Esophagus squamous epithelium (tissue), 5 donors: ENCODE measurements around the gene STK4. TPM values are rescaled to one million over a fixed set of nuclear protein-coding genes. Genes with fewer than 3 reads are reported as not detected.
A peak's percentile ranks its signal among the peaks of the same experiment; 100 is the strongest.

Experiments used
- DNase-seq: peaks from one replicate; lab custom pipeline; 2025; lab: John Stamatoyannopoulos, UW
- H3K27ac ChIP-seq, 4 donors: fragments of 200-600 bp; sonication (generic); one replicate each; pipeline ENCODE4 v1.5.1; 2016 to 2019; ENCODE audit warnings: mild to moderate bottlenecking in 1 of 4
- H3K27me3 ChIP-seq, 4 donors: fragments of 200-600 bp; sonication (generic); 1 replicate in 3 of 4; 2 replicates in 1 of 4; pipeline versions ENCODE4 v1.5.1 to v1.6.0; 2017 to 2021; ENCODE audit warnings: antibody characterized with exemption in 1 of 4
- H3K36me3 ChIP-seq, 3 donors: fragments of 200-600 bp; sonication (generic); one replicate each; pipeline ENCODE4 v1.5.1; 2016 to 2019
- H3K4me1 ChIP-seq, 3 donors: fragments of 200-600 bp; sonication (generic); one replicate each; pipeline ENCODE4 v1.5.1; 2017 to 2019
- H3K4me3 ChIP-seq, 4 donors: fragments of 200-600 bp; sonication (generic); 1 replicate in 3 of 4; 2 replicates in 1 of 4; pipeline ENCODE4 v1.5.1; 2016 to 2019; ENCODE audit warnings: mild to moderate bottlenecking in 2 of 4, moderate library complexity in 1 of 4
- H3K9me3 ChIP-seq, 3 donors: fragments of 200-600 bp; sonication (generic); one replicate each; pipeline ENCODE4 v1.5.1; 2016 to 2019
- CTCF ChIP-seq, 6 experiments: fragments of 450-650 bp in 4 of 6; fragments of 200-600 bp in 2 of 6; sonication (generic) in 2 of 6; IDR thresholded peaks; one replicate each; pipeline ENCODE4 v1.5.1; 2016 to 2019; ENCODE audit warnings: antibody characterized with exemption in 6 of 6, mild to moderate bottlenecking in 4 of 6, moderate library complexity in 4 of 6
- POLR2A ChIP-seq, 4 donors: fragments of 450-650 bp; IDR thresholded peaks; one replicate each; pipeline ENCODE4 v1.6.1; 2017; ENCODE audit warnings: antibody characterized with exemption in 4 of 4, mild to moderate bottlenecking in 4 of 4, moderate library complexity in 3 of 4
- WGBS, 2 donors: methylation state at CpG; one replicate each; pipeline ENCODE4 v1.1.5; 2018; 5-methylcytosine and 5-hydroxymethylcytosine counted together
- intact Hi-C: fragments of 100-400 bp; cut with DNase I; formaldehyde crosslinking; loops from one replicate; pipeline ENCODE4 v1.15.0; 2022
- total RNA-seq, 4 donors: library from RNA; depleted of rRNA; stranded (reverse); fragments of >200 nt; gene quantifications; one replicate each; pipeline ENCODE4 v1.1.0, GENCODE V29; 2016
- donor health status: DM: yes; HTN: yes; CAD: no.

Gene STK4
- total RNA-seq = 10 to 100 TPM; 14.6 to 29.8 (median 17.6) TPM

- H3K4me3 ChIP-seq = peak within 1 kb of the TSS; percentile 79 to 96 (median 84)
- TF ChIP-seq POLR2A (IDR thresholded peaks at IDR 0.05) = peak in 3 of 4 donors; percentile 60 to 96 (median 85)
- peak in 5 of 6 experiments; percentile 37 to 71 (median 52) for TF ChIP-seq CTCF (IDR thresholded peaks at IDR 0.05)
- H3K9me3 ChIP-seq = no peaks in the 10 kb centered on the region
- no peaks in the 10 kb centered on the region for H3K36me3 ChIP-seq
- peaks cover 9 to 55% (median 11%) of the 10 kb centered on the region in 3 donors for H3K4me1 ChIP-seq
- H3K27ac ChIP-seq = peak within 1 kb of the TSS; percentile 84 to 91 (median 88)
- 1 to 2% methylated on average over 22 to 26 of the region's 68 CpGs for WGBS, 2 donors
- peak; percentile 70 for DNase-seq
- intact Hi-C loops = no loop called here
- H3K27me3 ChIP-seq = no peaks in the 10 kb centered on the region
These were observed at the start of gene STK4 for GRCh38 chr20:44966030-44966961. TSS of gene STK4 (plus strand) at chr20:44966512. CDS start at chr20:44966569, 57 bp downstream.

- Histone ChIP-seq H3K27ac (no peak overlapping the region), H3K4me3 (no peak overlapping the region), H3K36me3 (peaks cover 0 to 30% (median 0%) of the 10 kb centered on the region in 3 donors), H3K4me1 (no peaks in the 10 kb centered on the region), H3K9me3 (no peaks in the 10 kb centered on the region), H3K27me3 (no peaks in the 10 kb centered on the region)
- no peak for DNase-seq
- intact Hi-C loops = no loop called here
- WGBS, 2 donors = 85 to 95% methylated on average over 7 to 8 of the region's 12 CpGs
- TF ChIP-seq POLR2A (IDR thresholded peaks at IDR 0.05) (no peak), CTCF (IDR thresholded peaks at IDR 0.05) (no peak)
These were observed 49.7 kb upstream of the STK4 start for GRCh38 chr20:44916586-44916985.

- Histone ChIP-seq H3K27ac (no peak overlapping the region), H3K27me3 (no peaks in the 10 kb centered on the region), H3K9me3 (no peaks in the 10 kb centered on the region), H3K36me3 (peaks cover 0 to 36% (median 0%) of the 10 kb centered on the region in 3 donors), H3K4me3 (no peak overlapping the region), H3K4me1 (no peaks in the 10 kb centered on the region)
- WGBS, 2 donors = 91 to 95% methylated on average over 1 to 2 of the region's 2 CpGs
- intact Hi-C loops = no loop called here
- DNase-seq = no peak
- TF ChIP-seq POLR2A (IDR thresholded peaks at IDR 0.05) (no peak), CTCF (IDR thresholded peaks at IDR 0.05) (no peak)
These were observed 48.9 kb upstream of the STK4 start for GRCh38 chr20:44917399-44917798.

GRCh38 chr20:44918342-44918741 lies 48.0 kb upstream of the STK4 start:
- intact Hi-C loops = no loop called here
- Histone ChIP-seq H3K27me3 (no peaks in the 10 kb centered on the region), H3K27ac (no peak overlapping the region), H3K36me3 (peaks cover 0 to 27% (median 0%) of the 10 kb centered on the region in 3 donors), H3K9me3 (no peaks in the 10 kb centered on the region), H3K4me1 (no peaks in the 10 kb centered on the region), H3K4me3 (no peak overlapping the region)
- TF ChIP-seq POLR2A (IDR thresholded peaks at IDR 0.05) = no peak
- TF ChIP-seq CTCF (IDR thresholded peaks at IDR 0.05) = no peak
- 97 to 98% methylated on average over 3 of the region's 3 CpGs for WGBS, 2 donors
- no peak for DNase-seq

GRCh38 chr20:44918761-44919160 lies 47.6 kb upstream of the STK4 start:
- no peak overlapping the region for H3K27ac ChIP-seq
- H3K36me3 ChIP-seq = peaks cover 0 to 25% (median 0%) of the 10 kb centered on the region in 3 donors
- intact Hi-C loops = no loop called here
- no peak overlapping the region for H3K4me3 ChIP-seq
- no peak for DNase-seq
- no peaks in the 10 kb centered on the region for H3K9me3 ChIP-seq
- H3K27me3 ChIP-seq = no peaks in the 10 kb centered on the region
- TF ChIP-seq CTCF (IDR thresholded peaks at IDR 0.05) (no peak), POLR2A (IDR thresholded peaks at IDR 0.05) (no peak)
- 93% methylated on average over 3 of the region's 10 CpGs; no CpG with 5 or more reads in 1 of the 2 donors for WGBS, 2 donors
- no peaks in the 10 kb centered on the region for H3K4me1 ChIP-seq
